Measurements from ENCODE around the gene MYL4.

The MYL4 gene

DNA sequence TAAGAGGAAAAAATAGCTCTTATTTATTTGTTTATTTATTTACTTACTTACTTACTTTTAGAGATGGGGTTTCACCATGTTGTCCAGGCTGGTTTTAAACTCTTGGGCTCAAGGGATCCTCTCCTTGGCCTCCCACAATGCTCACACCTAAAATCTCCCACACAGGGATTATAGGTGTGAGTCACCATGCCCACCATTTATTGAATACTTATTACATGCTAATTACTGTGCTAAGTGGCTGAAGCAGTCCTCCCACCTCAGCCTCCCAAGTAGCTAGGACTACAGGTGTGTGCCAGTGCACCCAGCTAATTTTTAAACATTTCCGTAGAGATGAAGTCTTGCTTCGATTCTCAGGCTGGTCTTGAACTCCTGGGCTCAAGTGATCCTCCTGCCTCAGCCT lies 33.5 kb downstream of the MYL4 start:
- no peaks in the 10 kb centered on the region for H3K27me3 ChIP-seq (ENCODE audit: control insufficient read depth in 1 of 2, insufficient read depth in 2 of 2, low read length in 2 of 2)
- H3K9ac ChIP-seq (ENCODE audit: low read length in 2 of 2): no peak overlapping the region
- H3K9me3 ChIP-seq (ENCODE audit: control insufficient read depth in 2 of 2, low read length in 2 of 2): no peaks in the 10 kb centered on the region
- peaks cover 8% of the 10 kb centered on the region for H3K4me1 ChIP-seq (ENCODE audit: control insufficient read depth, insufficient read depth, low read length)
- no peaks in the 10 kb centered on the region for H3K36me3 ChIP-seq (ENCODE audit: control insufficient read depth in 2 of 2, insufficient read depth in 2 of 2, low read length in 2 of 2)
- H3K4me3 ChIP-seq (ENCODE audit: low read length in 2 of 2): no peak overlapping the region
- H3K27ac ChIP-seq (ENCODE audit: low read length): no peak overlapping the region

DNA sequence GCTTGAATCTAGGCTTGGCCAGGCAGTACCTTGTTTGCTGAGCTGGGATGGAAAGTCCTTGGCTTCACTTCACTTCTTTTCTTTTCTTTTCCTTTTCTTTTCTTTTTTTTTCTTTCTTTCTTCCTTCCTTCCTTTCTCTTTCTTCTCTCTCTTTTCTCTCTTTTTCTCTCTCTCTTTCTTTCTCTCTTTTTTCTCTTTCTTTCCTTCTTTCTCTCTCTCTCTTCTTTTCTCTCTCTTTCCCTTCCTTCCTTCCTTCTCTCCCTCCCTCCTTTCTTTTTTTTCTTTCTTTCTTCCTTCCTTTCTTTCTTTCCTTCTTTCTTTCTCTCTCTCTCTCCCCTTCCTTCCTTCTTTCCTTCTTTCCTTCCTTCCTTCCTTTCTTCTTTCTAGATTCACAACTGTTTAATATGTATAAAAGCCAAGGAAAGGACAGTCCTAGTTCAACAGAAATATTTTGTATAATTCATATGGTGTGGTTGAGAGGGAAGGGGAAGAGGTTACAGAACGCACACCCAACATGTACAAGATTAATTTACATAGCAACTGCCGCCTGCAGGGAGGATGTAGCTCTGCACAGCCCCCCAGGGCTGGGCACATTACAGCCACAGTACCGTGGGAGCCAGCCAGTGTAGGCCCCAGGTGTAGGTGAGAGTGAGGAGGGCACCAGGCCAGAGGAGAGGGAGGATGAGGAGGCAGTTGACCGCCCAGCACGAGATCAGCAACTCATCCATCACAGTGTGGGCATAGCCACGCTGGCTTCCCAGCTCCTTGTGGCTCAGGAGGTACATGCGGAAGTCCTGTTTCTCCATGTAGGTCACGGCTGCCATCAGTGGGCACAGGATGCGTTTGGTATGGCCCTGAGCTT lies 34.8 kb downstream of the MYL4 start:
- Histone ChIP-seq H3K9me3 (ENCODE audit: control insufficient read depth in 2 of 2, low read length in 2 of 2) (no peaks in the 10 kb centered on the region), H3K4me1 (ENCODE audit: control insufficient read depth, insufficient read depth, low read length) (peaks cover 8% of the 10 kb centered on the region), H3K36me3 (ENCODE audit: control insufficient read depth in 2 of 2, insufficient read depth in 2 of 2, low read length in 2 of 2) (no peaks in the 10 kb centered on the region), H3K27me3 (ENCODE audit: control insufficient read depth in 1 of 2, insufficient read depth in 2 of 2, low read length in 2 of 2) (no peaks in the 10 kb centered on the region), H3K4me3 (ENCODE audit: low read length in 2 of 2) (no peak overlapping the region), H3K9ac (ENCODE audit: low read length in 2 of 2) (no peak overlapping the region), H3K27ac (ENCODE audit: low read length) (no peak overlapping the region)

DNA sequence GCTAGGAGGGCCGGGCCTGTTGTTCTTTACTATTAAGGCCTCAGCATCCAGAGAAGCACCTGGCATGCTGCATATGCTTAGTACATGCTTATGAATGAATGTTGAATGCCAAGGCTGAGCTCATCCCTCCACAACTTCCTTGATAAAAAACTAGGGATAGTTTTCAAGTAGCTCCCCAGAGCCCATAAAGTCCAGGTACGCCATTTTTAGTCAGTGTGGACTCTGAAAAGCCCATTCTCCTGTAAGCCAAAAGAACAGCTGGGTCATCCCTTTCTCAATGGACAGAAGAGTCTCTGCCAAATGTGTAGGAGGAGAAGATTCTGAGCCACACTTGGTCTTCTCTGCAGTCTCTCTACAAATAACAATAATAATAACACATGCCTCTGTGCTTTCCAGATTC lies 35.5 kb downstream of the MYL4 start:
- H3K27ac ChIP-seq (ENCODE audit: low read length): no peak overlapping the region
- H3K27me3 ChIP-seq (ENCODE audit: control insufficient read depth in 1 of 2, insufficient read depth in 2 of 2, low read length in 2 of 2): no peaks in the 10 kb centered on the region
- H3K36me3 ChIP-seq (ENCODE audit: control insufficient read depth in 2 of 2, insufficient read depth in 2 of 2, low read length in 2 of 2): no peaks in the 10 kb centered on the region
- H3K9me3 ChIP-seq (ENCODE audit: control insufficient read depth in 2 of 2, low read length in 2 of 2): no peaks in the 10 kb centered on the region
- peaks cover 7% of the 10 kb centered on the region for H3K4me1 ChIP-seq (ENCODE audit: control insufficient read depth, insufficient read depth, low read length)
- no peak overlapping the region for H3K4me3 ChIP-seq (ENCODE audit: low read length in 2 of 2)
- H3K9ac ChIP-seq (ENCODE audit: low read length in 2 of 2): no peak overlapping the region

DNA sequence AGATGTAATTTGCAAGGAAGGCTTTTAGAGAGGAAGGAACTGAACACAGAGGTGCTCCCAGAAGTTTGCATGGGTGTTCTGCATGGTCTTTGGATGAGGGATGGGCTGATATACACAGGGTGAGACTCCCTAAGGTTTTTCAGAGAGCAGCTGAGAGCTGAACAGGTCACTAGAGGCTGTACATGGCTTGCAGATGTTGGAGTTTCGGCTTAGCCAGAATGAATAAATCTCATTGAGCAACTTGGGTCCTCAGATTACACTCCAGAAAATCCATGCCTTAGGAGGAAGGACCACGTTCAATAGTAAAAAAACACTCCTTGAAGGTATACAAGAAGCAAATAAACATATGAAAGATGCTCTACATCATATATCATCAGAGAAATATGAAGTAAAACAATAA lies 37.0 kb downstream of the MYL4 start:
- no peak overlapping the region for H3K4me3 ChIP-seq (ENCODE audit: low read length in 2 of 2)
- no peak overlapping the region for H3K9ac ChIP-seq (ENCODE audit: low read length in 2 of 2)
- H3K27ac ChIP-seq (ENCODE audit: low read length): no peak overlapping the region
- no peaks in the 10 kb centered on the region for H3K9me3 ChIP-seq (ENCODE audit: control insufficient read depth in 2 of 2, low read length in 2 of 2)
- H3K4me1 ChIP-seq (ENCODE audit: control insufficient read depth, insufficient read depth, low read length): no peaks in the 10 kb centered on the region
- H3K27me3 ChIP-seq (ENCODE audit: control insufficient read depth in 1 of 2, insufficient read depth in 2 of 2, low read length in 2 of 2): no peaks in the 10 kb centered on the region
- H3K36me3 ChIP-seq (ENCODE audit: control insufficient read depth in 2 of 2, insufficient read depth in 2 of 2, low read length in 2 of 2): no peaks in the 10 kb centered on the region

DNA sequence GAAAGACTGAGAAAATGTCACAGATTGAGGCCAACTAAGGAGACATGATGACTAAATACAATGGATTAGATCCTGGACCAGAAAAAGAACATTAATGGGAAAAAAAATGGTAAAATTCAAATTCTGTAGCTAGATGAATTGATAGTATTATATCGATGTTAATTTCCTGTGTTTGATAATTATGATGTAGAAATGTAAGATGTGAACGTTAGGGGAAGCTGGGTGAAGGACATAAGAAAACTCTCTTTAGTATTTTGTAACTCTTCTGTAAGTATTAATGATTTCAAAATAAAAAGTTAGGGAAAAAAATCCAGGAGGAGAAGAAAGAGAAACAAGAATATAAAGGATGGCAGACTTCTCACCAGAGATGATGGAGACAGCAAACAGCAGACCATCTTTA lies 41.7 kb downstream of the MYL4 start:
- Histone ChIP-seq H3K27me3 (ENCODE audit: control insufficient read depth in 1 of 2, insufficient read depth in 2 of 2, low read length in 2 of 2) (no peaks in the 10 kb centered on the region), H3K9me3 (ENCODE audit: control insufficient read depth in 2 of 2, low read length in 2 of 2) (no peaks in the 10 kb centered on the region), H3K9ac (ENCODE audit: low read length in 2 of 2) (no peak overlapping the region), H3K4me3 (ENCODE audit: low read length in 2 of 2) (no peak overlapping the region), H3K36me3 (ENCODE audit: control insufficient read depth in 2 of 2, insufficient read depth in 2 of 2, low read length in 2 of 2) (no peaks in the 10 kb centered on the region), H3K4me1 (ENCODE audit: control insufficient read depth, insufficient read depth, low read length) (peaks cover 13% of the 10 kb centered on the region), H3K27ac (ENCODE audit: low read length) (no peak overlapping the region)

DNA sequence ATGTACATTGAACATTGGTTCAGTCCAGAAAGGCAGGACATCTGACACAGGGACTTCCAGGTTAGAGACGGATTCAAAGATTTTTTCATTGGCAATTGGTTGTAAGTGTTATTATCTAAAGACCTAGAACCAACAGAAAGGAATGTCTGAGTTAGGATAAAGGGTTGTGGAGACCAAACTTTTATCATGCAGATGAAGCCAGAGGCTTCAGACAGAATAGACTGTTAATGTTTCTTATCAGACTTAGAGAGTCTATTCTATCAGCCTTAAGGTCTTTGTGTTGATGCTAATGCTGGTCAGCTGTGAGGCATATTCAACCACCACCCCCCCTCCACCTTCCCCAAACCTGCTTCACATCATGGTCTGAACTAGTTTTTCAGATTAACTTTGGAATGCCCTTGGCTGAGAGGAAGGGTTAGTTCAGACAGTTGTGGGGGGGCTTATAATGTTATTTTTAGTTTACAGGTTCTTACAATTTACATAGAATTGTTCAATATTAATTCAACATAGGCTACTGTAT lies 42.3 kb downstream of the MYL4 start:
- Histone ChIP-seq H3K27ac (ENCODE audit: low read length) (no peak overlapping the region), H3K4me3 (ENCODE audit: low read length in 2 of 2) (no peak overlapping the region), H3K27me3 (ENCODE audit: control insufficient read depth in 1 of 2, insufficient read depth in 2 of 2, low read length in 2 of 2) (no peaks in the 10 kb centered on the region), H3K36me3 (ENCODE audit: control insufficient read depth in 2 of 2, insufficient read depth in 2 of 2, low read length in 2 of 2) (no peaks in the 10 kb centered on the region), H3K4me1 (ENCODE audit: control insufficient read depth, insufficient read depth, low read length) (peaks cover 13% of the 10 kb centered on the region), H3K9me3 (ENCODE audit: control insufficient read depth in 2 of 2, low read length in 2 of 2) (no peaks in the 10 kb centered on the region), H3K9ac (ENCODE audit: low read length in 2 of 2) (no peak overlapping the region)

DNA sequence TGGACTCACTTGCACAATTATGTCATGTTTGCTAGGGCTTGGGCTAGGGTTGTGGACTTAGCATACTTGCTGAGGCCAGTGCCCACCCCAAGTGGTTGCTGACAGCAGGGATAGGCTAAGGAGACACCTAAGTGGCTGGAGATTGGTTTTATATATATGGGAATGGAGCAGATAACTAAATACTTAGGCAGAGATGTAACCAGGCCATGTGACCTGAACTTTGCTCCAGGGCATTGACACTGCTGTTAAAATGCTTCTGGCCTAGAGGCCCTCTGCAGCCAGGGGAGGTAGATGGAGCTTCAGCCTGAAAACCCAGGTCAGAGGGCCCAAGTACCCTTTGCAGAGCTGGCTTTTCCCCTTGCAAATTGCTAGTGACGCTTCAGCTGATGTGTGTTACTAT lies 43.1 kb downstream of the MYL4 start:
- no peaks in the 10 kb centered on the region for H3K9me3 ChIP-seq (ENCODE audit: control insufficient read depth in 2 of 2, low read length in 2 of 2)
- H3K36me3 ChIP-seq (ENCODE audit: control insufficient read depth in 2 of 2, insufficient read depth in 2 of 2, low read length in 2 of 2): no peaks in the 10 kb centered on the region
- peaks cover 13% of the 10 kb centered on the region for H3K4me1 ChIP-seq (ENCODE audit: control insufficient read depth, insufficient read depth, low read length)
- H3K4me3 ChIP-seq (ENCODE audit: low read length in 2 of 2): no peak overlapping the region
- H3K27ac ChIP-seq (ENCODE audit: low read length): no peak overlapping the region
- no peaks in the 10 kb centered on the region for H3K27me3 ChIP-seq (ENCODE audit: control insufficient read depth in 1 of 2, insufficient read depth in 2 of 2, low read length in 2 of 2)
- H3K9ac ChIP-seq (ENCODE audit: low read length in 2 of 2): no peak overlapping the region

DNA sequence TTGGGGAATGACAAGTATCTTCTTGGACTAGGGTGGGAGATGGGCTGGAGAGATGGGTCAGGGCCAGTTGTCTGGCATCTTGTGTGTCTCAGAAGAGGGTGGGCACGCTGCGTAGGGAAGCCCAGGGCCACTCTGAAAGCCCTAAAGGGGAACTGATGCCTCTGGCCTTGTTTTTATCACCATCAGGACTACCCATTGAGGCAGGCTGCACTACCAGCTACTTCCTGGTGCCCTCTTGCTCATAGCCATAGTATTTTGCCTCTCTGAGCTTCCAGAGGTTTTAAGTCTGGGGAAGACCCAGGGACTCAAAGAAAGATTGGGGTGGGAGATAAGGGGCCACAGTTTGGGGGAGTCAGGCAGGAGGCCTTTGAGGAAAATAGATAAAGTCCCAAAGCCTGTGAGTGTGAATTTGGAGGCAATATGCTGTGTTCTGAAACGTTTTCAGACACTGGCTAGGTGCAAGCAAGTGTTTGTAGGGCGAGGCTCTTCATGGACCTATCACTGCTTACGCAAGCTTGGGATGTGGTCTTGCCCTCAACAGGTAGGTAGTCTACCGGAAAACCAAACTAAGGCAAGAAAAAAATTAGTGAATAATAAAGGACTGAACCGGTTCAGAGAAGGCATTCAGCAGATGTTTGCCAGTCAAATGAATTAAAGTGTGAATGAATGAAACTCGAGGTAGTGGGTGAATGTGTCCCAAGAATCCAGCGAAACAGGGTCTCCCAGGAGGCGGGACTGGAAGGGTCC lies 43.8 kb downstream of the MYL4 start:
- Histone ChIP-seq H3K27ac (ENCODE audit: low read length) (no peak overlapping the region), H3K27me3 (ENCODE audit: control insufficient read depth in 1 of 2, insufficient read depth in 2 of 2, low read length in 2 of 2) (no peaks in the 10 kb centered on the region), H3K4me1 (ENCODE audit: control insufficient read depth, insufficient read depth, low read length) (peaks cover 13% of the 10 kb centered on the region), H3K9ac (ENCODE audit: low read length in 2 of 2) (peak overlapping the region; percentile 64 to 86), H3K9me3 (ENCODE audit: control insufficient read depth in 2 of 2, low read length in 2 of 2) (no peaks in the 10 kb centered on the region), H3K4me3 (ENCODE audit: low read length in 2 of 2) (peak overlapping the region; percentile 86 to 87), H3K36me3 (ENCODE audit: control insufficient read depth in 2 of 2, insufficient read depth in 2 of 2, low read length in 2 of 2) (no peaks in the 10 kb centered on the region)

DNA sequence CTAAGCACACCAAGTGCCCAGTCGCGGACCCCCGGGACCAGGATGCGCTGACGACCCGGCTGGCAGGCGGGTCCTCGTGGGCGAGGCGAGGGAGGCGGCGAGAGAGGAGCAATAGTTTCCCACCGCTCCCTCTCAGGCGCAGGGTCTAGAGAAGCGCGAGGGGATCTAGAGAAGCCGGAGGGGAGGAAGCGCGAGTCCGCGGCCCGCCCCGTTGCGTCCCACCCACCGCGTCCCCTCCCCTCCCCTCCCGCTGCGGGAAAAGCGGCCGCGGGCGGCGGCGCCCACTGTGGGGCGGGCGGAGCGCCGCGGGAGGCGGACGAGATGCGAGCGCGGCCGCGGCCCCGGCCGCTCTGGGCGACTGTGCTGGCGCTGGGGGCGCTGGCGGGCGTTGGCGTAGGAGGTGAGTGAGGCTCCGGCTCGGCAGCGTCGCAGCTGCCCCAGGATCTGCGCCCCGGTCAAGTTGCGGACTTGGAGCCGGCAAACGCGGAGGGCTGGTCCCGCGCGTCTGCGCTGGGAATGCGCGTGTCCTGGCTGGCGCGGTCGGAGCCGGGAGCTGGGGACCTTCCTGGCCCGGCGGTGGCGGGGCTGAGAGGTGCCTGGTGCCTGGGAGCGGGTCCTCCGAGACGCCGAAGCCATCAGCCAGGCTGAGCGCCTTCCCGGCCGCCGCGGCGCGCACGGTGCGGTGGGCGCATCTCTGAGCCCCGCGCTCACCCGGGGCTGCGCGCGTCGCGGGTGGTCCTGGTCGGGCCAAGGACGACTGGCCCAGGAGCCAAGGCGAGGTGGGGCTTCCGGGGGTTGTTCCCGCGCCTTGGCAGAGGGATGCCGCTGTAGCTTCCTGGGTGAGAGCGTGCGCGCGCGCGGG lies 44.6 kb downstream of the MYL4 start, which contains the start of gene ITGB3:
Gene ITGB3, plus strand, starts transcription at position 287 of the 862 bp plus-strand sequence. Its CDS starts 35 bp downstream, at position 322.
- no peaks in the 10 kb centered on the region for H3K9me3 ChIP-seq (ENCODE audit: control insufficient read depth in 2 of 2, low read length in 2 of 2)
- H3K9ac ChIP-seq (ENCODE audit: low read length in 2 of 2): peak within 1 kb of the TSS; percentile 73 to 86
- peak within 1 kb of the TSS; percentile 62 for H3K27ac ChIP-seq (ENCODE audit: low read length)
- H3K27me3 ChIP-seq (ENCODE audit: control insufficient read depth in 1 of 2, insufficient read depth in 2 of 2, low read length in 2 of 2): no peaks in the 10 kb centered on the region
- H3K36me3 ChIP-seq (ENCODE audit: control insufficient read depth in 2 of 2, insufficient read depth in 2 of 2, low read length in 2 of 2): no peaks in the 10 kb centered on the region
- peaks cover 13% of the 10 kb centered on the region for H3K4me1 ChIP-seq (ENCODE audit: control insufficient read depth, insufficient read depth, low read length)
- H3K4me3 ChIP-seq (ENCODE audit: low read length in 2 of 2): peak within 1 kb of the TSS; percentile 86 to 87

DNA sequence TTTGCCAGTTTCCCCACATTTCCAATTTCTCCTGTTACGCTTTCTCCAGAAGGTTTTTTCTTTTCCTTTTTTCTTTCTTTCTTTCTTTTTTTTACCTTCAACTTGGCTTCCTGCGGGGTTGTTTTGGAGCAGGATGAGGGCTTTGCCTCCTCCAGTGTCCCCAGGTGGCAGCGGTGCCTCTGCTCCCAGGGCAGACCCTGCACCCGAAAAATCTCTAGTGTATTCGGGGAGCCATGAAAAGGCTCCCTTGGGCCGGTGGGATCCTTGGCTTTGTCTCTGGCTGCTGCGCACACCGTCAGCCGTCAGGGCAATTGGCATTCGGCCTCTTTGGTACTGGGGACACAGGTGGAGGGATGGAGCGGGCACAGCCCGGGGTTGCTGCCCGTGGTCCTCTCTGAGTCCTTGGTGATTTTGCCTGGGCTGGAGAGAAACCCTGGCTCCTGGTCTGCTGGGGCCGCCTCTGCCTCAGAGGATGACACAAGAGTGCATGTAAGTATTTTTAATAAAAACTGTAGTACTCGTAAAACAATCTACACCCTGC lies 45.3 kb downstream of the MYL4 start:
- Histone ChIP-seq H3K9ac (ENCODE audit: low read length in 2 of 2) (peak overlapping the region; percentile 73 to 86), H3K27ac (ENCODE audit: low read length) (peak overlapping the region; percentile 62), H3K36me3 (ENCODE audit: control insufficient read depth in 2 of 2, insufficient read depth in 2 of 2, low read length in 2 of 2) (no peaks in the 10 kb centered on the region), H3K4me3 (ENCODE audit: low read length in 2 of 2) (peak overlapping the region; percentile 86 to 87), H3K27me3 (ENCODE audit: control insufficient read depth in 1 of 2, insufficient read depth in 2 of 2, low read length in 2 of 2) (no peaks in the 10 kb centered on the region), H3K9me3 (ENCODE audit: control insufficient read depth in 2 of 2, low read length in 2 of 2) (no peaks in the 10 kb centered on the region), H3K4me1 (ENCODE audit: control insufficient read depth, insufficient read depth, low read length) (peaks cover 13% of the 10 kb centered on the region)
